Omental fat pad (tissue), 4 donors: ENCODE measurements around the gene BCAS4. TPM values are rescaled to one million over a fixed set of nuclear protein-coding genes. Genes with fewer than 3 reads are reported as not detected.
A peak's percentile ranks its signal among the peaks of the same experiment; 100 is the strongest.

Source experiments
- ATAC-seq: fragments of 150-250 bp; one replicate; pipeline ENCODE4 v1.9.1; 2016; ENCODE audit warnings: mild to moderate bottlenecking, moderate library complexity; ENCODE audit not compliant: low FRiP score
- DNase-seq: peaks from one replicate; pipeline ENCODE4 v3.0.0-alpha.2; 2019; ENCODE audit warnings: low spot score
- total RNA-seq, 4 donors: library from RNA; depleted of rRNA; stranded (reverse); fragments of >200 nt; gene quantifications; one replicate each; pipeline ENCODE4 v1.1.0, GENCODE V29; 2016
- TF ChIP-seq, protein P1 (sequence below), 3 donors: fragments of 450-650 bp; IDR thresholded peaks; one replicate each; pipeline ENCODE4 v1.5.1; 2016 to 2017; ENCODE audit warnings: antibody characterized with exemption in 3 of 3, mild to moderate bottlenecking in 3 of 3, moderate library complexity in 2 of 3

BCAS4 gene
- total RNA-seq, 4 donors from 2014 or later = 1.4 to 6.5 (median 3.1) TPM

DNA sequence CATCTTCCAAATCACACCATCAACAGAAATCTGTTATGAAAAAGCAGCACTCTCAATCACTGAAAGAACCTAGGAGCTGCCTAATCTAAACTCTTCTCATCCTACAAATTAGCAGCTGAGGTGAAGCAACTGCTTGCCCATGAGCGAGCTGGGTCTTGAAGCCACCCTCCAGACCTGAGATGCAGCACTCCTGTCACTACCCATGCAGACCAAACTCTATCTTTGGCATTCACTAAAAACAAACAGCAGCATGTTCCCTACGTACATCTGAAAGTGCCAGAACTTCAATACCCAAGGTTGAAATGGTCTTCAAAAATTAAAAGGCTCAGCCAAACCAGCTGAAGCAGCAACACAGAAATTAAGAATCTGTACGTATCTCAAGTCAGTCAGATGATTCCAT, 122.1 kb downstream of the BCAS4 start:
- no peak for ATAC-seq
- TF ChIP-seq, protein P1, sequence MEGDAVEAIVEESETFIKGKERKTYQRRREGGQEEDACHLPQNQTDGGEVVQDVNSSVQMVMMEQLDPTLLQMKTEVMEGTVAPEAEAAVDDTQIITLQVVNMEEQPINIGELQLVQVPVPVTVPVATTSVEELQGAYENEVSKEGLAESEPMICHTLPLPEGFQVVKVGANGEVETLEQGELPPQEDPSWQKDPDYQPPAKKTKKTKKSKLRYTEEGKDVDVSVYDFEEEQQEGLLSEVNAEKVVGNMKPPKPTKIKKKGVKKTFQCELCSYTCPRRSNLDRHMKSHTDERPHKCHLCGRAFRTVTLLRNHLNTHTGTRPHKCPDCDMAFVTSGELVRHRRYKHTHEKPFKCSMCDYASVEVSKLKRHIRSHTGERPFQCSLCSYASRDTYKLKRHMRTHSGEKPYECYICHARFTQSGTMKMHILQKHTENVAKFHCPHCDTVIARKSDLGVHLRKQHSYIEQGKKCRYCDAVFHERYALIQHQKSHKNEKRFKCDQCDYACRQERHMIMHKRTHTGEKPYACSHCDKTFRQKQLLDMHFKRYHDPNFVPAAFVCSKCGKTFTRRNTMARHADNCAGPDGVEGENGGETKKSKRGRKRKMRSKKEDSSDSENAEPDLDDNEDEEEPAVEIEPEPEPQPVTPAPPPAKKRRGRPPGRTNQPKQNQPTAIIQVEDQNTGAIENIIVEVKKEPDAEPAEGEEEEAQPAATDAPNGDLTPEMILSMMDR (IDR thresholded peaks at IDR 0.05) = no peak

DNA sequence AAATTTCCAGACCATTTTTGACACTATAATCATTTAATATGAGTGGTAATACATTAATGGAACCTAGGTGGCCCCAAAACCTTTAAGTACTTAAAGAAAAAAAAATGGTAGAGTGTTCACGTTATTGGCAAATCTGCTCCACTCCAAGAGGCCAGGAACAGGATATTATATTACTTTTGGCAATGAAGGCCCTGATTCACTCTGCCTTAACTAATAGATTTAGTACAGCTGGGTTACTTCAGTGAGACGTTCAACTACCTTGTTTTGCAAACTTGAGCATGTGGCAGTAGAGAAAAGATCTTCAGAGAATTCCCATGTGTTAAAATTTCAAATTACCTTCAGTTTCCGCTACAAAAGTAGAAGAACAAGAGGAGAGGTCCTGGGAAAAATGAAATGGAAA, 123.5 kb downstream of the BCAS4 start:
- TF ChIP-seq, protein P1 (IDR thresholded peaks at IDR 0.05) = no peak
- no peak for ATAC-seq
- no peak for DNase-seq

More for the DNA sequence above, 122.1 kb downstream of the BCAS4 start:
- DNase-seq = no peak

DNA sequence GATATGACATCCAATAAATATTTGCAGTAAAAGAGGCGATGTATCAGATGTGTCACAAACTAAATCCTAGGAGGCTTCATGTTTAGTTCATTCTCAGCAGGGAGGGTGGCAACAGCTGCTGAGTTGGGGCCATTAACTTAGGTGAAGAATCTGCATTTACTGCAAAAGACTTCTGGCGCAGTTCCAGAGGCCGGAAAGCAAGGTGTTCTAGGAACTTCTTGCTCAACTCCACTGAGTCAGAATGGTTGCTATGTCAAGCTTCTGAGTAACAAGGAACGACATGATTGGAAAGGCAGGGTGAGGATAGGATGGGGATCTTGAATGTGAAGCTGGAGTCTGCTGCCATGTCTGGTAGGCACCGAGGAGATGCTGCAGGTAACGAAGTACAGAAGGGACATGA, 124.7 kb downstream of the BCAS4 start:
- ATAC-seq (peak; percentile 63), DNase-seq (peak; percentile 67)

DNA sequence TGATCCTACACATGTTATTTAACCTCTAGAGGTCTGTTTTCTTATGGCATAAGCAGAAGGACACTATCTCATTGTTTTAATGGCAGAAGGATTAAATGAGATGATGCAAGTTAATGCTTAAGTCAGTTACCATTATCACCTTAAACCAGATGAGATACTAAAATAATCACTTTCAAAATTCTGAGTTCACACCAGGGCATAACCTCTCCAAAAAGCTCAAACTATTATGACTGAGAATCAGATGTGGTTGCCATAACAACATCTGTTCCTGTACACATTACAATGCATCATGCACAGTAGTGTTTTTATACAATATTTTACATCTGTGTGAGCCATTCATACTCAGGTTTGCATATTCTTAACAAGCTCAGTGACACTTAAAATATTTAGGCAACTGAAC, 126.1 kb downstream of the BCAS4 start:
- DNase-seq (no peak), ATAC-seq (peak; percentile 18)
- TF ChIP-seq, protein P1 (IDR thresholded peaks at IDR 0.05) = no peak

More for the DNA sequence above, 124.7 kb downstream of the BCAS4 start:
- TF ChIP-seq, protein P1 (IDR thresholded peaks at IDR 0.05) = no peak

DNA sequence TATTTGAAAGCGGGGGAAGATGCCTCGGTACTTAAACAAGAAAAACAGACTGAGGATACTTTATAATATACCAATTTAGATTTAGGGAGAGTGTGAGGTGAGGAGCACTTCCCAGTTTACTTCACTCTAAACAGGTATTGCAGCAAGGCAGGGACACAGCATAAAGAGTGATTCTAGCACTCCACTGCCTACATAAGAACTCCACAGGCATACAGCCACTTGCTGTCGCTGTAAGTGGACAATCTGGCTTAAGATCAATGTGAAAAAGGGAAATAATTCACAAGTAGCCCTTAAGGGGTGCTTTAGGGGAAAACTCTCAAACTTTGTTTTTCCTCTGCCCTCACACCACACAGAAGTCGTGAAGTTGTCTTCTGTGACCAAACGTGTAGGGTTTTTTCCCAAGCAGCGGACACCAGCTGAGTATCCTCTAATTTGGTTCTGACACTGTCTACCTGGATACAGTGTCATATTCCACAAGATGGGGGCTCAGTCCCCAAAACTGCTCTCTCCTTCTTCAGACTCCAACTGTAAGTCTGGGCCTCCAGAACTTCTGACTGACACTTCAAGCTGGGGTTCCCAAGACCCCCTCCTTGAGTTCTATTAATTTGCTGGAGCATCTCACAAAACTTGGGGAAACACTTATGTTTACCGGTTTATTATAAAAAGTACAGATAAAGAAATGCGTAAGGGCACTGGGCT, 127.1 kb downstream of the BCAS4 start:
- ATAC-seq (no peak), DNase-seq (no peak)
- TF ChIP-seq, protein P1 (IDR thresholded peaks at IDR 0.05) = no peak

DNA sequence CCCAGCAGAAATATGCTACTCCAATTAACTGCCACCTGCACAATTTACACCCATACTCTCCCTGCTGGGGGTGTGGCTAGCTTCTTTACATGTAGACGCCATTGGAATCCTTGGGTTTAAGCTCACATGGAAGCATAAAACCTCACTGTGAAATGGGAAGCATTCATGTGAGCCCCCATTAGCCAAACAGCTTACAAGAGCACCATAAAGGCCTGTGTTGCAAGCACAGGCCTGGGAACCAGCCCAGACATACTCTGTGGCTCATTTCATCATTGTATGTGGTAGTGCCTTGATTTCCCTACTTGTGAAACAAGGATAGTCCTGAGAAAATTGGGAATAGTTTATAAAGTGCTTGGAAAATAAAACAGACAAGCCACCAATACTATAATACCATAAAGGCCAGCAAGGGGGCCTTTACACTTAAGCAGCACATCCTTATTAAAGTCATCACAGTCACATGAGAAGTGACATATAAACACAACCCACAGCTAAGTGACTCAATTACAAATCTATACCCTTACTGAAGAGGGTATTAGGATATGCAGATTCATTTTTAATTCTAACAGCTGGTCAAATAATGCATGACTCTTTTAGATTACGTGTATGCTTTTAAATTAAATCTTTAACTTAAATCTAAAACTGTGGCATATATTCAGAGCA, 129.5 kb downstream of the BCAS4 start:
- no peak for DNase-seq
- ATAC-seq = no peak
- TF ChIP-seq, protein P1 (IDR thresholded peaks at IDR 0.05) = no peak

DNA sequence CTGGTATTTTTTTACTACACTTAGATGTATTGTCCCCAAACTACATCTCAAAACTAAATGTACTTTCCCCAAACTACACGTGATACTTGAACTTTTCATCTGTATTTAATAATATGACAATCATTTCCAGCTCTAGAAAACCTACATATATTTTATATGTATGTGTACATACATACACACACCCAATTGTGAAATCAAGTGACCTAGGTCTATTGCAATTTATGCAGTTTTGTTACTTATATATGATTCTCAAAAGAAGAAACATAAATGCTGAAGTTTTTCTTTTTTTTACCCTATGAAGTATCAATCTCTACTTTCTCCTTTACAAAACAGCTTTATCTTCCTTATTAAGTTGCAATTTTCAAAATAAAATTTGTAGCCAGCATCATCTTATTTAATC, 131.7 kb downstream of the BCAS4 start:
- DNase-seq = no peak
- no peak for ATAC-seq
- TF ChIP-seq, protein P1 (IDR thresholded peaks at IDR 0.05) = no peak
